ENCODE data around the gene PON3. TPM values are rescaled to one million over a fixed set of nuclear protein-coding genes. Genes with fewer than 3 reads are reported as not detected.
A peak's percentile ranks its signal among the peaks of the same experiment; 100 is the strongest.

PON3 gene
- total and polyA plus RNA-seq, 2 of the 13 experiments (the other 11 are each of a cell fraction or from before 2014, with no cell fraction given), result 23.6 to 37.8 TPM

DNA sequence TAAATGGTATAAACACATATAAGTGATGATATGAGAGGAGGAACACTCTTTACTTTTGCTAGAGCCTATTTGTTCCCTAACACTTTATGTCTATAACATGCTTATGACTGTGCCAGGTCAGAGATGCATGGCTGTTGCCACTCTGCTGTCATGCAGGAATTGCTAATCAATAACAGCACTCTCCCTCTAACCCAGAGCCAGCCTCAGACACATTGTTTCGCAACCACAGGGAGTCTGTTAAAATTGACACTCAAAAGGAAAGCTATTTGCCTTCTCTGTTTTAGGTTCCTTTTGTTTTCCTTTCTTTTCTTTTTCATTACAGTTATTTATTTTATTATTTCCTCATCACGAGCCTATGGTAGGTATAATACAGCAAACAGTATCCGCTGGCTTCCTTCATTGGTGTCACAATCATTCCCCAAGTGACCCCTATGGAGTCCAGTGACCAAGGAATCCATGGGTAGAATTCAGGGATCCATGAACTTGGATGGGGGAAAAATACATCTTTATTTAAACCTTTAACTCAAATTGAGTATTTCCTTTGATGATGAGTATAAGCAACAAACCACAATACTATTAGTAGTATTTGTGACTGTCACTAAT, 31.8 kb upstream of the PON3 start (continued):
- TF ChIP-seq ELF4 (CRISPR knock-in tag; IDR thresholded peaks at IDR 0.05; ENCODE audit: borderline replicate concordance) (no peak), THAP11 (CRISPR knock-in tag; IDR thresholded peaks at IDR 0.05) (0 out of 2 replicates have a peak, but pooled peaks have one; percentile 26), EZH2 (conservative IDR thresholded peaks at IDR 0.05; ENCODE audit: low read depth, low read length) (no peak), SOX5 (CRISPR knock-in tag; IDR thresholded peaks at IDR 0.05; ENCODE audit: borderline replicate concordance) (peak; percentile 64; the same call in 1 of the 2 replicates), ZNF790 (CRISPR knock-in tag; IDR thresholded peaks at IDR 0.05; ENCODE audit: borderline replicate concordance) (no peak), TARDBP (CRISPR knock-in tag; IDR thresholded peaks at IDR 0.05) (no peak), SOX13 (IDR thresholded peaks at IDR 0.05) (no peak), SOX13 (CRISPR knock-in tag; conservative IDR thresholded peaks at IDR 0.05 in 1 of 2, IDR thresholded peaks at IDR 0.05 in 1 of 2) (peak in 1 of 2 experiments; percentile 80; a peak in 2 of 4 replicates), ELF3 (CRISPR knock-in tag; IDR thresholded peaks at IDR 0.05) (0 out of 2 replicates have a peak, but pooled peaks have one; percentile 18), HMG20A (CRISPR knock-in tag; IDR thresholded peaks at IDR 0.05; ENCODE audit: borderline replicate concordance) (peak; percentile 42; the same call in 1 of the 2 replicates), AHR (CRISPR knock-in tag; IDR thresholded peaks at IDR 0.05) (no peak), CCDC6 (CRISPR knock-in tag; IDR thresholded peaks at IDR 0.05) (no peak), MATR3 (CRISPR knock-in tag; IDR thresholded peaks at IDR 0.05) (no peak), MIER3 (CRISPR knock-in tag; IDR thresholded peaks at IDR 0.05; ENCODE audit: borderline replicate concordance) (peak; percentile 49; the same call in 1 of the 2 replicates), ZNF317 (CRISPR knock-in tag; IDR thresholded peaks at IDR 0.05) (peak; percentile 94), MIXL1 (CRISPR knock-in tag; IDR thresholded peaks at IDR 0.05) (peak; percentile 54; the same call in 1 of the 2 replicates), GATAD2A (CRISPR knock-in tag; IDR thresholded peaks at IDR 0.05) (peak; percentile 91), NFIB (CRISPR knock-in tag; IDR thresholded peaks at IDR 0.05; ENCODE audit: borderline replicate concordance) (no peak), ZFP37 (CRISPR knock-in tag; IDR thresholded peaks at IDR 0.05; ENCODE audit: borderline replicate concordance) (no peak), KDM3A (CRISPR knock-in tag; IDR thresholded peaks at IDR 0.05; ENCODE audit: low read depth) (0 out of 2 replicates have a peak, but pooled peaks have one; percentile 33), DNMT3B (CRISPR knock-in tag; conservative IDR thresholded peaks at IDR 0.05) (no peak)
- TF ChIP-seq, protein P1, sequence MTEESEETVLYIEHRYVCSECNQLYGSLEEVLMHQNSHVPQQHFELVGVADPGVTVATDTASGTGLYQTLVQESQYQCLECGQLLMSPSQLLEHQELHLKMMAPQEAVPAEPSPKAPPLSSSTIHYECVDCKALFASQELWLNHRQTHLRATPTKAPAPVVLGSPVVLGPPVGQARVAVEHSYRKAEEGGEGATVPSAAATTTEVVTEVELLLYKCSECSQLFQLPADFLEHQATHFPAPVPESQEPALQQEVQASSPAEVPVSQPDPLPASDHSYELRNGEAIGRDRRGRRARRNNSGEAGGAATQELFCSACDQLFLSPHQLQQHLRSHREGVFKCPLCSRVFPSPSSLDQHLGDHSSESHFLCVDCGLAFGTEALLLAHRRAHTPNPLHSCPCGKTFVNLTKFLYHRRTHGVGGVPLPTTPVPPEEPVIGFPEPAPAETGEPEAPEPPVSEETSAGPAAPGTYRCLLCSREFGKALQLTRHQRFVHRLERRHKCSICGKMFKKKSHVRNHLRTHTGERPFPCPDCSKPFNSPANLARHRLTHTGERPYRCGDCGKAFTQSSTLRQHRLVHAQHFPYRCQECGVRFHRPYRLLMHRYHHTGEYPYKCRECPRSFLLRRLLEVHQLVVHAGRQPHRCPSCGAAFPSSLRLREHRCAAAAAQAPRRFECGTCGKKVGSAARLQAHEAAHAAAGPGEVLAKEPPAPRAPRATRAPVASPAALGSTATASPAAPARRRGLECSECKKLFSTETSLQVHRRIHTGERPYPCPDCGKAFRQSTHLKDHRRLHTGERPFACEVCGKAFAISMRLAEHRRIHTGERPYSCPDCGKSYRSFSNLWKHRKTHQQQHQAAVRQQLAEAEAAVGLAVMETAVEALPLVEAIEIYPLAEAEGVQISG (CRISPR knock-in tag; IDR thresholded peaks at IDR 0.05), result peak; percentile 27; the same call in 1 of the 2 replicates
- TF ChIP-seq, protein P2, sequence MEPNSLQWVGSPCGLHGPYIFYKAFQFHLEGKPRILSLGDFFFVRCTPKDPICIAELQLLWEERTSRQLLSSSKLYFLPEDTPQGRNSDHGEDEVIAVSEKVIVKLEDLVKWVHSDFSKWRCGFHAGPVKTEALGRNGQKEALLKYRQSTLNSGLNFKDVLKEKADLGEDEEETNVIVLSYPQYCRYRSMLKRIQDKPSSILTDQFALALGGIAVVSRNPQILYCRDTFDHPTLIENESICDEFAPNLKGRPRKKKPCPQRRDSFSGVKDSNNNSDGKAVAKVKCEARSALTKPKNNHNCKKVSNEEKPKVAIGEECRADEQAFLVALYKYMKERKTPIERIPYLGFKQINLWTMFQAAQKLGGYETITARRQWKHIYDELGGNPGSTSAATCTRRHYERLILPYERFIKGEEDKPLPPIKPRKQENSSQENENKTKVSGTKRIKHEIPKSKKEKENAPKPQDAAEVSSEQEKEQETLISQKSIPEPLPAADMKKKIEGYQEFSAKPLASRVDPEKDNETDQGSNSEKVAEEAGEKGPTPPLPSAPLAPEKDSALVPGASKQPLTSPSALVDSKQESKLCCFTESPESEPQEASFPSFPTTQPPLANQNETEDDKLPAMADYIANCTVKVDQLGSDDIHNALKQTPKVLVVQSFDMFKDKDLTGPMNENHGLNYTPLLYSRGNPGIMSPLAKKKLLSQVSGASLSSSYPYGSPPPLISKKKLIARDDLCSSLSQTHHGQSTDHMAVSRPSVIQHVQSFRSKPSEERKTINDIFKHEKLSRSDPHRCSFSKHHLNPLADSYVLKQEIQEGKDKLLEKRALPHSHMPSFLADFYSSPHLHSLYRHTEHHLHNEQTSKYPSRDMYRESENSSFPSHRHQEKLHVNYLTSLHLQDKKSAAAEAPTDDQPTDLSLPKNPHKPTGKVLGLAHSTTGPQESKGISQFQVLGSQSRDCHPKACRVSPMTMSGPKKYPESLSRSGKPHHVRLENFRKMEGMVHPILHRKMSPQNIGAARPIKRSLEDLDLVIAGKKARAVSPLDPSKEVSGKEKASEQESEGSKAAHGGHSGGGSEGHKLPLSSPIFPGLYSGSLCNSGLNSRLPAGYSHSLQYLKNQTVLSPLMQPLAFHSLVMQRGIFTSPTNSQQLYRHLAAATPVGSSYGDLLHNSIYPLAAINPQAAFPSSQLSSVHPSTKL (CRISPR knock-in tag; IDR thresholded peaks at IDR 0.05), result peak; percentile 79
- TF ChIP-seq, protein P3, sequence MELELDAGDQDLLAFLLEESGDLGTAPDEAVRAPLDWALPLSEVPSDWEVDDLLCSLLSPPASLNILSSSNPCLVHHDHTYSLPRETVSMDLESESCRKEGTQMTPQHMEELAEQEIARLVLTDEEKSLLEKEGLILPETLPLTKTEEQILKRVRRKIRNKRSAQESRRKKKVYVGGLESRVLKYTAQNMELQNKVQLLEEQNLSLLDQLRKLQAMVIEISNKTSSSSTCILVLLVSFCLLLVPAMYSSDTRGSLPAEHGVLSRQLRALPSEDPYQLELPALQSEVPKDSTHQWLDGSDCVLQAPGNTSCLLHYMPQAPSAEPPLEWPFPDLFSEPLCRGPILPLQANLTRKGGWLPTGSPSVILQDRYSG (CRISPR knock-in tag; IDR thresholded peaks at IDR 0.05), result no peak

Measured in HepG2 (cell line).